H9 (cell line): Measurements from ENCODE around the gene SIGLEC7. TPM values are rescaled to one million over a fixed set of nuclear protein-coding genes. Genes with fewer than 3 reads are reported as not detected.

ENCODE experiments used
- DNase-seq: peaks from one replicate; pipeline ENCODE4 v3.0.0-alpha.2; 2017
- H2AFZ ChIP-seq: one replicate; pipeline ENCODE4 v1.6.1; 2013; ENCODE audit warnings: mild to moderate bottlenecking, low read length, control low read depth, moderate library complexity
- H2AK5ac ChIP-seq: 2 replicates; pipeline ENCODE4 v1.6.1; 2013; ENCODE audit warnings: low read length, control low read depth, mixed read lengths; ENCODE audit not compliant: insufficient read length
- H2BK120ac ChIP-seq: one replicate; pipeline ENCODE4 v1.6.1; 2013; ENCODE audit warnings: low read depth, mild to moderate bottlenecking, low read length, control low read depth, inconsistent platforms; ENCODE audit not compliant: poor library complexity, severe bottlenecking
- H2BK12ac ChIP-seq: 2 replicates; pipeline ENCODE4 v1.6.1; 2013; ENCODE audit warnings: low read length, control low read depth, mixed read lengths, low read depth; ENCODE audit not compliant: insufficient read length
- H2BK15ac ChIP-seq: 2 replicates; pipeline ENCODE4 v1.6.1; 2013; ENCODE audit warnings: low read depth, low read length, control low read depth
- H2BK20ac ChIP-seq: one replicate; pipeline ENCODE4 v1.6.1; 2013; ENCODE audit warnings: low read depth, mild to moderate bottlenecking, low read length, control low read depth, inconsistent platforms; ENCODE audit not compliant: poor library complexity, severe bottlenecking
- H2BK5ac ChIP-seq: 2 replicates; pipeline ENCODE4 v1.6.1; 2013; ENCODE audit warnings: low read length, control low read depth, mixed read lengths; ENCODE audit not compliant: insufficient read length
- H3K14ac ChIP-seq: 2 replicates; pipeline ENCODE4 v1.6.1; 2013; ENCODE audit warnings: low read length, control low read depth; ENCODE audit not compliant: insufficient read depth
- H3K18ac ChIP-seq: 2 replicates; pipeline ENCODE4 v1.6.1; 2013; ENCODE audit warnings: low read depth, mild to moderate bottlenecking, mixed read lengths, low read length, control low read depth; ENCODE audit not compliant: insufficient read length
- H3K23ac ChIP-seq: 2 replicates; pipeline ENCODE4 v1.6.1; 2013; ENCODE audit warnings: low read length, control low read depth, mixed read lengths, low read depth; ENCODE audit not compliant: insufficient read length
- H3K23me2 ChIP-seq: 2 replicates; pipeline ENCODE4 v1.6.1; 2013; ENCODE audit warnings: low read depth, mild to moderate bottlenecking, mixed read lengths, low read length, control low read depth; ENCODE audit not compliant: insufficient read length, poor library complexity, severe bottlenecking
- H3K27ac ChIP-seq: 2 replicates; pipeline ENCODE4 v1.5.1; 2013; ENCODE audit warnings: low read length, control low read depth, mixed read lengths, low read depth; ENCODE audit not compliant: insufficient read length
- H3K27me3 ChIP-seq: 2 replicates; pipeline ENCODE4 v1.6.1; 2013; ENCODE audit warnings: low read length, control low read depth, inconsistent platforms; ENCODE audit not compliant: insufficient read depth
- H3K4ac ChIP-seq: 2 replicates; pipeline ENCODE4 v1.6.1; 2013; ENCODE audit warnings: low read depth, mild to moderate bottlenecking, control low read depth, inconsistent platforms, low read length, moderate library complexity
- H3K4me1 ChIP-seq: 2 replicates; pipeline ENCODE4 v1.6.1; 2013; ENCODE audit warnings: low read length, control low read depth, inconsistent platforms; ENCODE audit not compliant: insufficient read depth
- H3K4me2 ChIP-seq: 2 replicates; pipeline ENCODE4 v1.6.1; 2013; ENCODE audit warnings: low read length, control low read depth, mixed read lengths; ENCODE audit not compliant: insufficient read length, insufficient read depth
- H3K56ac ChIP-seq: 2 replicates; pipeline ENCODE4 v1.6.1; 2013; ENCODE audit warnings: low read depth, mild to moderate bottlenecking, mixed read lengths, low read length, control low read depth; ENCODE audit not compliant: insufficient read length
- H3K79me1 ChIP-seq: 2 replicates; pipeline ENCODE4 v1.6.1; 2013; ENCODE audit warnings: low read depth, mild to moderate bottlenecking, moderate library complexity, low read length, control low read depth, inconsistent platforms; ENCODE audit not compliant: insufficient read depth, poor library complexity, severe bottlenecking
- H3K79me2 ChIP-seq: 2 replicates; pipeline ENCODE4 v1.6.1; 2013; ENCODE audit warnings: low read length, control low read depth, inconsistent platforms; ENCODE audit not compliant: insufficient read depth
- H3K9ac ChIP-seq: 2 replicates; pipeline ENCODE4 v1.6.1; 2013; ENCODE audit warnings: low read length, control low read depth, mixed read lengths; ENCODE audit not compliant: insufficient read length; ENCODE audit errors: extremely low read depth
- H3K9me3 ChIP-seq: one replicate; pipeline ENCODE4 v1.6.1; 2013; ENCODE audit warnings: low read depth, low read length, inconsistent platforms; ENCODE audit not compliant: control insufficient read depth
- H3T11ph ChIP-seq: one replicate; pipeline ENCODE4 v1.6.1; 2013; ENCODE audit warnings: mild to moderate bottlenecking, low read length, control low read depth, inconsistent platforms
- H4K20me1 ChIP-seq: one replicate; pipeline ENCODE4 v1.6.1; 2013; ENCODE audit not compliant: control insufficient read depth, insufficient read length, insufficient read depth
- H4K5ac ChIP-seq: 2 replicates; pipeline ENCODE4 v1.6.1; 2013; ENCODE audit warnings: low read depth, mild to moderate bottlenecking, mixed read lengths, low read length, control low read depth; ENCODE audit not compliant: insufficient read length
- H4K8ac ChIP-seq: replicated peaks from 2 replicates; pipeline ENCODE4 v1.6.1; 2013; ENCODE audit warnings: low read length, control low read depth, mixed read lengths, low read depth; ENCODE audit not compliant: insufficient read length
- H4K91ac ChIP-seq: 2 replicates; pipeline ENCODE4 v1.6.1; 2013; ENCODE audit warnings: low read depth, mild to moderate bottlenecking, moderate library complexity, mixed read lengths, low read length, control low read depth; ENCODE audit not compliant: insufficient read length
- H3K27ac Mint-ChIP-seq, 3 experiments: 2 replicates in 2 of 3; 3 replicates in 1 of 3; pipeline ENCODE4 v1.8.0; 2020 to 2021; ENCODE audit warnings: mixed read lengths in 3 of 3, mild to moderate bottlenecking in 1 of 3, moderate library complexity in 1 of 3
- H3K27me3 Mint-ChIP-seq: 2 replicates; pipeline ENCODE4 v1.8.0; 2021; ENCODE audit warnings: low read depth, mild to moderate bottlenecking, moderate library complexity, mixed read lengths
- H3K36me3 Mint-ChIP-seq, 3 experiments: 2 replicates in 2 of 3; 3 replicates in 1 of 3; pipeline ENCODE4 v1.8.0; 2020 to 2021; ENCODE audit warnings: low read depth in 3 of 3, mixed read lengths in 3 of 3; ENCODE audit not compliant: insufficient read depth in 1 of 3
- H3K4me1 Mint-ChIP-seq, 2 experiments: 2 replicates each; pipeline ENCODE4 v1.8.0; 2020; ENCODE audit warnings: mixed read lengths in 2 of 2
- H3K4me3 Mint-ChIP-seq, 2 experiments: 2 replicates in 1 of 2; 3 replicates in 1 of 2; pipeline ENCODE4 v1.8.0; 2020 to 2021; ENCODE audit warnings: mild to moderate bottlenecking in 2 of 2, mixed read lengths in 2 of 2, moderate library complexity in 1 of 2
- H3K9me3 Mint-ChIP-seq, 2 experiments: 2 replicates in 1 of 2; 3 replicates in 1 of 2; pipeline ENCODE4 v1.8.0; 2020; ENCODE audit warnings: mild to moderate bottlenecking in 2 of 2, mixed read lengths in 2 of 2, moderate library complexity in 1 of 2
- CTCF ChIP-seq: fragments of 200-600 bp; sonication (generic); conservative IDR thresholded peaks from 3 replicates; pipeline ENCODE4 v1.8.0; 2021; ENCODE audit warnings: antibody characterized with exemption, mild to moderate bottlenecking
- WGBS: extraction: QIAGEN DNeasy Blood & Tissue Kit; methylation state at CpG from one replicate; pipeline ENCODE4 v1.1.7; 2013; ENCODE audit warnings: missing lambda C conversion rate, low lambda C conversion rate, mixed read lengths; ENCODE audit not compliant: insufficient read length; ENCODE audit errors: extremely low coverage; 5-methylcytosine and 5-hydroxymethylcytosine counted together
- total RNA-seq: library from RNA; stranded (reverse); gene quantifications from 2 replicates; pipeline ENCODE4 v1.2.1, GENCODE V29; 2021

The SIGLEC7 gene
- total RNA-seq, 1 experiment from 2014 or later: not detected

DNA sequence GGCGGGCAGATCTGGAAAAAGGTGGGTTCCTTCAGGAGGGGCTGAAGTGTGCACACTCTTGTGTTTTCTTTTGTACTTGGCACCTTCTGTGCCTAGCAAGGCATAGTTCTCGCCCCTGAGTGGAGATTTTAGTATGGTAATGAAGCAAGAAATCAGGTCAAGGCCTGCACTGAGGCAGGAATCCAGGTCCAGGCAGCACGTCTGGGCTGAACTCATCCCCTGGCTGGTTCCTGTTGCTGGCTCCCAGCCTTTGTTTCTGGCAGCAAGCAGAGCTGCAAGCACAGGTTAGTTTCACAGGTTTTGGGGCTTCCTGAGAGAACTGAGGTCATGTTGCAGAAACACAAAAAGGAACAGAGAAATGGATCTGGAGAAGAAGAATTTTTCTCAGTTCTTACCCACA, 21.2 kb downstream of the SIGLEC7 start:
- no peak overlapping the region for H2BK5ac ChIP-seq
- no CpG with 5 or more reads among the region's 3 CpGs for WGBS

More for the DNA sequence above, 21.2 kb downstream of the SIGLEC7 start:
- Histone ChIP-seq H2BK120ac (no peak overlapping the region), H2AK5ac (no peak overlapping the region), H2BK20ac (no peak overlapping the region), H3T11ph (no peak overlapping the region), H3K14ac (no peak overlapping the region), H3K79me2 (no peaks in the 10 kb centered on the region), H3K79me1 (no peaks in the 10 kb centered on the region), H3K4me2 (no peak overlapping the region), H4K20me1 (no peaks in the 10 kb centered on the region), H3K56ac (no peak overlapping the region), H3K23ac (no peak overlapping the region), H3K18ac (no peak overlapping the region), H3K27ac (no peak overlapping the region), H4K91ac (no peak overlapping the region), H2AFZ (no peak overlapping the region), H3K4me1 (no peaks in the 10 kb centered on the region; the same call in 1 of the 2 replicates), H3K9me3 (no peaks in the 10 kb centered on the region), H3K23me2 (no peaks in the 10 kb centered on the region), H3K27me3 (no peaks in the 10 kb centered on the region), H2BK12ac (no peak overlapping the region), H2BK15ac (peak overlapping the region; percentile 43; the same call in 1 of the 2 replicates), H3K4ac (no peak overlapping the region), H4K5ac (no peak overlapping the region), H3K9ac (no peak overlapping the region), H4K8ac (no peak overlapping the region)
- Mint-ChIP-seq H3K27me3 (peaks cover 18% of the 10 kb centered on the region), H3K27ac (no peak overlapping the region), H3K4me1 (no peaks in the 10 kb centered on the region; a peak in 1 of 4 replicates), H3K36me3 (no peaks in the 10 kb centered on the region), H3K4me3 (no peak overlapping the region), H3K9me3 (peaks cover 0 to 8% of the 10 kb centered on the region in 2 experiments; a peak in 1 of 5 replicates)
- DNase-seq: no peak
- TF ChIP-seq CTCF: no peak
